ENCODE results near the gene UNK. TPM values are rescaled to one million over a fixed set of nuclear protein-coding genes. Genes with fewer than 3 reads are reported as not detected.

Gene UNK
- total RNA-seq, 2 experiments from 2014 or later: 33.7 to 36.1 TPM

- Histone ChIP-seq H3K4me3 (ENCODE audit: low read length) (no peak overlapping the region), H3K4me1 (ENCODE audit: insufficient read depth, low read length) (peaks cover 24% of the 10 kb centered on the region), H3K36me3 (ENCODE audit: insufficient read depth, low read length) (peaks cover 72% of the 10 kb centered on the region), H3K27me3 (ENCODE audit: control insufficient read depth in 1 of 2, insufficient read depth in 2 of 2, low read length in 2 of 2) (no peaks in the 10 kb centered on the region), H3K27ac (ENCODE audit: low read depth in 1 of 2, low read length in 2 of 2) (peak overlapping the region in 1 of 2 donors; percentile 37), H3K9me3 (ENCODE audit: control insufficient read depth in 1 of 2, insufficient read depth in 1 of 2, low read length in 2 of 2) (no peaks in the 10 kb centered on the region)
- Mint-ChIP-seq H3K4me3 (no peak overlapping the region), H3K27ac (peak overlapping the region; percentile 84), H3K36me3 (ENCODE audit: low read depth) (peaks cover 52% of the 10 kb centered on the region), H3K4me1 (ENCODE audit: low read depth) (peaks cover 17% of the 10 kb centered on the region), H3K9me3 (no peaks in the 10 kb centered on the region), H3K27me3 (no peaks in the 10 kb centered on the region)
- TF ChIP-seq, protein P1, sequence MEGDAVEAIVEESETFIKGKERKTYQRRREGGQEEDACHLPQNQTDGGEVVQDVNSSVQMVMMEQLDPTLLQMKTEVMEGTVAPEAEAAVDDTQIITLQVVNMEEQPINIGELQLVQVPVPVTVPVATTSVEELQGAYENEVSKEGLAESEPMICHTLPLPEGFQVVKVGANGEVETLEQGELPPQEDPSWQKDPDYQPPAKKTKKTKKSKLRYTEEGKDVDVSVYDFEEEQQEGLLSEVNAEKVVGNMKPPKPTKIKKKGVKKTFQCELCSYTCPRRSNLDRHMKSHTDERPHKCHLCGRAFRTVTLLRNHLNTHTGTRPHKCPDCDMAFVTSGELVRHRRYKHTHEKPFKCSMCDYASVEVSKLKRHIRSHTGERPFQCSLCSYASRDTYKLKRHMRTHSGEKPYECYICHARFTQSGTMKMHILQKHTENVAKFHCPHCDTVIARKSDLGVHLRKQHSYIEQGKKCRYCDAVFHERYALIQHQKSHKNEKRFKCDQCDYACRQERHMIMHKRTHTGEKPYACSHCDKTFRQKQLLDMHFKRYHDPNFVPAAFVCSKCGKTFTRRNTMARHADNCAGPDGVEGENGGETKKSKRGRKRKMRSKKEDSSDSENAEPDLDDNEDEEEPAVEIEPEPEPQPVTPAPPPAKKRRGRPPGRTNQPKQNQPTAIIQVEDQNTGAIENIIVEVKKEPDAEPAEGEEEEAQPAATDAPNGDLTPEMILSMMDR (IDR thresholded peaks at IDR 0.05): no peak
- ATAC-seq (ENCODE audit: poor library complexity) (no peak), DNase-seq (no peak)
- ChIA-PET POLR2A (interaction anchor here (0.6 to 4.2 kb wide), 8 partner anchors 9 to 57 kb away, joined by 3 to 25 read pairs (median 6); partner anchors contain the start of genes GALK1, UNK and WBP2), CTCF (interaction anchor here (1.8 kb wide), 1 partner anchor 38 kb away, joined by 4 read pairs; no protein-coding TSS in a partner anchor)
- intact Hi-C loops (cut with DNase I, micrococcal nuclease): no loop called here
Observed at GRCh38 chr17:75821552-75821951, 36.9 kb downstream of the UNK start.

DNA sequence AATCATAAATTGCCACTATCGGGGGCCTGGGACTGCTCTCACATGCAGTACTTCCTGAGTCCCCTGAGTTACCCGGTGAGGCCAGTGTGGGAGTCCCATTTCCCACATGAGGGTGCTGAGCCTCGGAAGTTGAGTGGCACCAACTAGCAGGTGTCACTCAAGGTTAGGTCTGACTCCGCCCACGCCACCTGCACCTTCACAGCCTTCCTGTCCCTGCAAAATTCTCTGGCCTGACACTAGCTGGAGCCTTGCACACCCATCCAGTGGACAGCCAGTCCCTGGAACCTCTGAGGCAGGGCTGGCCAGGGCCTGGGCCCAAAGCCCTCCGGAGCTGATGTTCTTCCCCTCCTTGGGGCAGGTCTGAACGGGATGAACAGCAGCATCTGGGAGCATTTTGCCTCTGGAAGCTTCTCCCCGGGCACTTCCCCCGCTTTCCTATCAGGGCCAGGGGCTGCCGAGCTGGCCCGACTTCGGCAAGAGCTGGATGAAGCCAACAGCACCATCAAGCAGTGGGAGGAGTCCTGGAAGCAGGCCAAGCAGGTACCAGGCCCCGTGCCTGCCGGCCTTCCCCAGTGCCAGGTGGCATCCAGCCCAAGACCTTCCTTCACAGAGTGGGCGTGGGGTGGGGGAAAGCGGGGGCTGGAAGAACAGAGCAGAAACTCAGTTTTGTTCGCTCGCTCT is 37.7 kb downstream of the UNK start:
- peak in 11 of 14 experiments; percentile 11 to 71 (median 45) for DNase-seq
- H3K4me3 ChIP-seq (ENCODE audit: low read length): no peak overlapping the region
- H3K27me3 ChIP-seq (ENCODE audit: control insufficient read depth in 1 of 2, insufficient read depth in 2 of 2, low read length in 2 of 2): no peaks in the 10 kb centered on the region
- CTCF ChIA-PET: interaction anchor here (1.8 kb wide), 1 partner anchor 39 kb away, joined by 4 read pairs; no protein-coding TSS in a partner anchor
- H3K4me1 Mint-ChIP-seq (ENCODE audit: low read depth): peaks cover 17% of the 10 kb centered on the region
- POLR2A ChIA-PET: interaction anchor here (0.6 to 4.2 kb wide), 10 partner anchors 8 to 57 kb away, joined by 3 to 25 read pairs (median 4); partner anchors contain the start of genes GALK1, UNK and WBP2
- H3K36me3 ChIP-seq (ENCODE audit: insufficient read depth, low read length): peaks cover 72% of the 10 kb centered on the region
- H3K4me3 Mint-ChIP-seq: no peak overlapping the region
- no peaks in the 10 kb centered on the region for H3K9me3 ChIP-seq (ENCODE audit: control insufficient read depth in 1 of 2, insufficient read depth in 1 of 2, low read length in 2 of 2)
- H3K27me3 Mint-ChIP-seq: no peaks in the 10 kb centered on the region
- H3K9me3 Mint-ChIP-seq: no peaks in the 10 kb centered on the region
- TF ChIP-seq, protein P1 (IDR thresholded peaks at IDR 0.05): no peak
- intact Hi-C loops (cut with DNase I, micrococcal nuclease): no loop called here
- peak overlapping the region; percentile 37 to 41 for H3K27ac ChIP-seq (ENCODE audit: low read depth in 1 of 2, low read length in 2 of 2)
- peak; percentile 94 for ATAC-seq (ENCODE audit: poor library complexity)
- peak overlapping the region; percentile 84 for H3K27ac Mint-ChIP-seq
- peaks cover 31% of the 10 kb centered on the region for H3K4me1 ChIP-seq (ENCODE audit: insufficient read depth, low read length)
- H3K36me3 Mint-ChIP-seq (ENCODE audit: low read depth): peaks cover 46% of the 10 kb centered on the region

DNA sequence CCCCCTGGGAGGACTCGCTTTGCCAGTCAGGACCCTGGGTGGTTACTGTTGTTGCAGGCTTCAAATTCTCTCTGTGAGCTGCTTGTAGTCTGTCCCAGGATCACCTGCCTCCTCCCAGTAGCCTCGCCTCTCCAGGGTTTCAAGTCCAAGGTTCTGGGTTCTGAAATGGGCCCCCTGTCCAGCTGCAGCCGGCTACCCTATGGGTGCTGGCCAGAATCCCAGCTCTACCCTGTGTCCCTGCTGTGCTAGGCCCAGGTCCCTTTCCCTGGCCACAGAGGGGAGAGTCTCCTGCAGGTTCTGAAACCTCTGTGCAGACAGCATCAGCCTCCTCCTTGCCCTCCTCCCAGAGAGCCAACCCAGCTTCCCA is 38.2 kb downstream of the UNK start:
- DNase-seq (no peak), ATAC-seq (ENCODE audit: poor library complexity) (no peak)
- H3K27ac Mint-ChIP-seq: no peak overlapping the region
- no peak overlapping the region for H3K4me3 Mint-ChIP-seq
- H3K36me3 ChIP-seq (ENCODE audit: insufficient read depth, low read length): peaks cover 69% of the 10 kb centered on the region
- CTCF ChIA-PET: interaction anchor here (0.9 to 1.8 kb wide), 2 partner anchors 40 to 69 kb away, joined by 3 to 4 read pairs; no protein-coding TSS in a partner anchor
- TF ChIP-seq, protein P1 (IDR thresholded peaks at IDR 0.05): no peak
- H3K27me3 ChIP-seq (ENCODE audit: control insufficient read depth in 1 of 2, insufficient read depth in 2 of 2, low read length in 2 of 2): no peaks in the 10 kb centered on the region
- H3K27ac ChIP-seq (ENCODE audit: low read depth in 1 of 2, low read length in 2 of 2): peak overlapping the region in 1 of 2 donors; percentile 41
- no peaks in the 10 kb centered on the region for H3K27me3 Mint-ChIP-seq
- H3K4me1 Mint-ChIP-seq (ENCODE audit: low read depth): peaks cover 21% of the 10 kb centered on the region
- H3K9me3 Mint-ChIP-seq: no peaks in the 10 kb centered on the region
- no peak overlapping the region for H3K4me3 ChIP-seq (ENCODE audit: low read length)
- intact Hi-C loops (cut with DNase I, micrococcal nuclease): no loop called here
- H3K4me1 ChIP-seq (ENCODE audit: insufficient read depth, low read length): peaks cover 36% of the 10 kb centered on the region
- no peaks in the 10 kb centered on the region for H3K9me3 ChIP-seq (ENCODE audit: control insufficient read depth in 1 of 2, insufficient read depth in 1 of 2, low read length in 2 of 2)
- H3K36me3 Mint-ChIP-seq (ENCODE audit: low read depth): peaks cover 45% of the 10 kb centered on the region
- POLR2A ChIA-PET: interaction anchor here (0.6 to 4.2 kb wide), 8 partner anchors 8 to 46 kb away, joined by 3 to 25 read pairs (median 4); partner anchors contain the start of genes UNK and WBP2

All from CD4-positive, alpha-beta T cell (primary cell).